Hematopoietic multipotent progenitor cell treated with erythropoietin and hydrocortisone succinate and interleukin-3 and kit ligand, for 15 days (in vitro differentiated cells): Measurements from ENCODE around the gene WBP1.
"Not testable (repeated sequence)": the region's sequence is repeated elsewhere in the genome, so short reads cannot be mapped to it uniquely, and the experiment has no call there.

Source experiments
- DNase-seq: peaks from one replicate; pipeline ENCODE4 v3.0.0-alpha.2; 2015; ENCODE audit warnings: low spot score

The WBP1 gene

GRCh38 chr2:74454654-74455511 is 3.4 kb upstream of the WBP1 start, which contains the start of gene INO80B:
Gene INO80B (plus strand): TSS chr2:74455087. CDS start chr2:74455117, 30 bp downstream.
- peak; percentile 98 for DNase-seq

- no peak for DNase-seq
Measured at GRCh38 chr2:74457129-74457548, 1.1 kb upstream of the WBP1 start.

- DNase-seq: peak; percentile 34
Measured at GRCh38 chr2:74457549-74458131, 598 bp upstream of the WBP1 start.

- DNase-seq: no peak
Measured at GRCh38 chr2:74458938-74459363, 713 bp downstream of the WBP1 start.

- DNase-seq: not testable (repeated sequence)
Measured at GRCh38 chr2:74459503-74460118, 1.4 kb downstream of the WBP1 start.

- not testable (repeated sequence) for DNase-seq
Measured at GRCh38 chr2:74460187-74460586, 1.9 kb downstream of the WBP1 start.

- no peak for DNase-seq
Measured at GRCh38 chr2:74461187-74462053, 3.2 kb downstream of the WBP1 start.

- DNase-seq: no peak
Measured at GRCh38 chr2:74462054-74462785, 4.0 kb downstream of the WBP1 start.

GRCh38 chr2:74462786-74463105 is 4.5 kb downstream of the WBP1 start:
- no peak for DNase-seq

GRCh38 chr2:74464406-74464805 is 6.2 kb downstream of the WBP1 start:
- no peak for DNase-seq

- DNase-seq: not testable (repeated sequence)
Measured at GRCh38 chr2:74470742-74471141, 12.5 kb downstream of the WBP1 start.

- DNase-seq: no peak
Measured at GRCh38 chr2:74471332-74472065, 13.3 kb downstream of the WBP1 start.

GRCh38 chr2:74472086-74472944 is 14.1 kb downstream of the WBP1 start, which contains the start of gene MRPL53:
Gene MRPL53 (minus strand): TSS chr2:74472680. CDS start chr2:74472660, 20 bp downstream.
- peak; percentile 95 for DNase-seq

- no peak for DNase-seq
Measured at GRCh38 chr2:74472945-74473258, 14.7 kb downstream of the WBP1 start.

- DNase-seq: no peak
Measured at GRCh38 chr2:74474481-74474880, 16.2 kb downstream of the WBP1 start.

- no peak for DNase-seq
Measured at GRCh38 chr2:74474899-74475298, 16.7 kb downstream of the WBP1 start.

- no peak for DNase-seq
Measured at GRCh38 chr2:74481431-74481830, 23.2 kb downstream of the WBP1 start.

- DNase-seq: peak; percentile 18
Measured at GRCh38 chr2:74481961-74482800, 23.9 kb downstream of the WBP1 start.
